Pancreas (tissue), 10 donors: ENCODE measurements around the gene ATG4B. TPM values are rescaled to one million over a fixed set of nuclear protein-coding genes. Genes with fewer than 3 reads are reported as not detected.

ENCODE experiments used
- ATAC-seq, 4 donors: fragments of 200-7000 bp; cut with Tn5 transposase; one replicate each; pipeline versions ENCODE4 v1.8.0 to v1.9.1; 2020; ENCODE audit warnings: mild to moderate bottlenecking in 4 of 4, moderate library complexity in 4 of 4
- DNase-seq, 6 donors: peaks; one replicate each; pipeline ENCODE4 v3.0.0-alpha.2; 2020
- FAIRE-seq: peaks from 2 replicates; lab custom pipeline; 2012; peaks lifted over from hg19 to GRCh38; lab: Jason Lieb, UNC
- H3K27ac ChIP-seq, 4 donors: fragments of 200-600 bp; sonication (generic); 1 replicate in 3 of 4; 2 replicates in 1 of 4; pipeline versions ENCODE4 v1.5.0 to v1.8.0; 2020
- H3K27me3 ChIP-seq, 4 donors: fragments of 200-600 bp; one replicate each; pipeline ENCODE4 v1.8.0; 2021
- H3K36me3 ChIP-seq, 3 donors: fragments of 200-600 bp; sonication (generic) in 1 of 3; one replicate each; pipeline versions ENCODE4 v1.5.0 to v1.8.0; 2020 to 2021
- H3K4me1 ChIP-seq, 3 donors: fragments of 200-600 bp; one replicate each; pipeline ENCODE4 v1.8.0; 2021
- H3K4me3 ChIP-seq, 4 donors: fragments of 200-600 bp; sonication (generic) in 2 of 4; one replicate each; pipeline versions ENCODE4 v1.5.0 to v1.8.0; 2020 to 2021
- H3K9me3 ChIP-seq, 4 donors: fragments of 200-600 bp; one replicate each; pipeline ENCODE4 v1.8.0; 2021
- CTCF ChIP-seq, 4 donors: fragments of 200-600 bp; sonication (generic) in 3 of 4; IDR thresholded peaks; one replicate each; pipeline versions ENCODE4 v1.5.0 to v1.8.0; 2021; ENCODE audit warnings: antibody characterized with exemption in 4 of 4
- WGBS, 2 donors: extraction: QIAGEN DNeasy Blood & Tissue Kit; methylation state at CpG; one replicate each; pipeline ENCODE4 v1.1.7; 2013; 5-methylcytosine and 5-hydroxymethylcytosine counted together
- intact Hi-C, 3 donors: fragments of 100-400 bp; cut with DNase I; formaldehyde crosslinking; loops; one replicate each; pipeline versions ENCODE4 v1.11.1 to v1.14.2; 2022
- polyA plus RNA-seq, 2 donors: library from polyadenylated mRNA; stranded (reverse); fragments of 200-250 nt; gene quantifications; one replicate each; pipeline ENCODE4 v1.2.3, GENCODE V29; 2013
- total RNA-seq, 6 donors: library from RNA; stranded (reverse); fragmentation: NEBNext Ultra II Directional in 4 of 6; extraction: Animal tissue kit (Norgen Biotek cat#: 25700) in 4 of 6; gene quantifications; one replicate each; pipeline versions ENCODE4 v1.2.1 to v1.2.4, GENCODE V29; 2021 to 2023
- donor health status: healthy with polysubstance abuse.
- donor health status: DM: no; HTN: no; CAD: no; lungs with moderate emphysema.
- donor health status: DM: no; HTN: no; CAD: no.
- donor health status: control.
- donor health status: control.
- donor health status: Bipolar disorder and iron deficiency.
- donor health status: DM: yes; HTN: yes; CAD: no.
- donor health status: DM: no; HTN: no; CAD: no.
- donor health status: DM: no; HTN: no; CAD: no.
- donor health status: DM: yes; HTN: yes; CAD: no.

The ATG4B gene
- total and polyA plus RNA-seq, 8 donors: 22.8 to 107 (median 31.2) TPM

- FAIRE-seq: no peak
- Histone ChIP-seq H3K27me3 (no peaks in the 10 kb centered on the region), H3K27ac (no peak overlapping the region), H3K4me1 (peaks cover 0 to 17% (median 7%) of the 10 kb centered on the region in 3 donors), H3K4me3 (no peak overlapping the region), H3K9me3 (no peaks in the 10 kb centered on the region), H3K36me3 (peaks cover 0 to 7% (median 0%) of the 10 kb centered on the region in 3 donors)
- WGBS, 2 donors: 71 to 79% methylated on average over 10 of the region's 10 CpGs
- no peak for DNase-seq
- no peak for ATAC-seq
- no peak for TF ChIP-seq CTCF (IDR thresholded peaks at IDR 0.05)
- intact Hi-C loops: no loop called here
Observed at GRCh38 chr2:241689306-241689705, 51.8 kb downstream of the ATG4B start.

- FAIRE-seq (no peak), DNase-seq (peak in 1 of 6 donors; percentile 31), ATAC-seq (no peak)
- no peaks in the 10 kb centered on the region for H3K27me3 ChIP-seq
- intact Hi-C loops: no loop called here
- H3K9me3 ChIP-seq: no peaks in the 10 kb centered on the region
- H3K4me1 ChIP-seq: peaks cover 0 to 17% (median 7%) of the 10 kb centered on the region in 3 donors
- peaks cover 0 to 7% (median 0%) of the 10 kb centered on the region in 3 donors for H3K36me3 ChIP-seq
- no peak overlapping the region for H3K4me3 ChIP-seq
- no peak overlapping the region for H3K27ac ChIP-seq
- WGBS, 2 donors: 83 to 86% methylated on average over 6 of the region's 6 CpGs
- TF ChIP-seq CTCF (IDR thresholded peaks at IDR 0.05): no peak
Observed at GRCh38 chr2:241690202-241690717, 52.8 kb downstream of the ATG4B start.

- Histone ChIP-seq H3K27ac (no peak overlapping the region), H3K36me3 (peaks cover 0 to 7% (median 0%) of the 10 kb centered on the region in 3 donors), H3K4me1 (peaks cover 0 to 10% (median 7%) of the 10 kb centered on the region in 3 donors), H3K9me3 (no peaks in the 10 kb centered on the region), H3K4me3 (no peak overlapping the region), H3K27me3 (no peaks in the 10 kb centered on the region)
- ATAC-seq (no peak), DNase-seq (peak in 1 of 6 donors; percentile 27), FAIRE-seq (no peak)
- WGBS, 2 donors: 93 to 97% methylated on average over 6 of the region's 6 CpGs
- TF ChIP-seq CTCF (IDR thresholded peaks at IDR 0.05): no peak
- intact Hi-C loops: no loop called here
Observed at GRCh38 chr2:241692448-241692847, 55.0 kb downstream of the ATG4B start.

- intact Hi-C loops: no loop called here
- FAIRE-seq: no peak
Observed at GRCh38 chr2:241695651-241696050, 58.2 kb downstream of the ATG4B start.

More at GRCh38 chr2:241695651-241696050, 58.2 kb downstream of the ATG4B start:
- ATAC-seq (no peak), DNase-seq (no peak)
- WGBS, 2 donors: 94 to 96% methylated on average over 4 of the region's 4 CpGs
- no peak for TF ChIP-seq CTCF (IDR thresholded peaks at IDR 0.05)
- Histone ChIP-seq H3K9me3 (no peaks in the 10 kb centered on the region), H3K27ac (no peak overlapping the region), H3K27me3 (no peaks in the 10 kb centered on the region), H3K36me3 (peaks cover 0 to 7% (median 0%) of the 10 kb centered on the region in 3 donors), H3K4me1 (peaks cover 0 to 2% (median 0%) of the 10 kb centered on the region in 3 donors), H3K4me3 (no peak overlapping the region)
